ENCODE data around the gene TARS2.

TARS2 gene

DNA sequence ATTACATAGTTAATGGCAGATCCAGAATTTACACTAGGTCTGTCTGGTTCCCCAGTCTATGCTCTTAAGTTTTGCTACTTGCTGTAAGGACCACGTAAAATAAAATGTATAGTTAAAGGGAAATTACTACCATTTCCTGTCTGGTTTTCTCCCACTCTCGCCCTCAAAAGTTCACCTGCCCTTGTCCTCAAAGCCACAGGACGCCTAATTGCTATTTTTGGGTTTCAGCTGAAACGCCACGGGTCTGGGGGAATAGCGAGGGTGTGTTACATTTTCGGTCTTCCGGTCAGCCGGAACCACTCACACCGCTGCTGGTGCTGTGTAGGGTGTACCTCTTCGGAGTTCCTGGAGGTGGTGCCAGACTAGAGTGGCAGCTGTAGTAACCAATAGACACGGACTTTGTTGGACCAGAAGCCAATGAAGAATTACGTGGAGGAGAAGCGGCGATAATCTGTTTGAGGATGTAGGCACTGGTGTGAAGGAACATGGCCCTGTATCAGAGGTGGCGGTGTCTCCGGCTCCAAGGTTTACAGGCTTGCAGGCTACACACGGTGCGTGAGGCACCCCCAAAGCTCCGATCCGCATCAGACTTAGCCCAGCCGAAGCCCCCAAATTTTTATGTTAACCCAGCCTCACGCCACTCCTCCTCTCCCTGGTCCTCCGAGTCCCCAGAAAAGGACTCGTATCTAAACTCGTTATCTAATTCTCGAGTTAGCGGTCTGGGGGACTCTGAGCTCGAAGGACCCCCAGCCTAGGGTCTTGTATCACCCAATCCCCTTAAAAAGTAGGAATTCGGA is at the start of gene TARS2:
TARS2 (plus strand) TSS at position 454 of the 797 bp plus-strand sequence; CDS start at position 486, 32 bp downstream.
- DNase-seq = peak; percentile 96

DNA sequence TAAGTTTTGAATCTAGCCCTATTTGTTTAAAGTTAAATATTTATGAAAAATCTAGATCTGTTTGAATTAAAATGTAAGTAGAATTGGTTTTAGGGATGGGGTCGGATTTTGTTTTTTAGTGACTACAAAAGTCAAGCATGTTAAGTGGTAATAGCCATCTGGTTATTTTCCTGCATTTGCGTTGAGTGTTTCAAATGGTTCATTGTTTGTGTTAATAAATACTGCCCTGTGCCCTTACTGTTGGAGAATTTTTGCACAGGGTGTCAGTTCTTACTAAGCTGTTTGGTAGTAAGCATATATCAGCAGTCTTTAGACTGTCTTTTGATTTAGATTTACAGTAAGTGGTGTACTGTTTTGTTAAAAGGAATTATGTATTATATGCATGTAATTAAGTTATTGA is 46.1 kb upstream of the TARS2 start:
- DNase-seq = no peak

GRCh38 chr1:150444232-150444631 is 43.0 kb upstream of the TARS2 start:
- DNase-seq = no peak

DNA sequence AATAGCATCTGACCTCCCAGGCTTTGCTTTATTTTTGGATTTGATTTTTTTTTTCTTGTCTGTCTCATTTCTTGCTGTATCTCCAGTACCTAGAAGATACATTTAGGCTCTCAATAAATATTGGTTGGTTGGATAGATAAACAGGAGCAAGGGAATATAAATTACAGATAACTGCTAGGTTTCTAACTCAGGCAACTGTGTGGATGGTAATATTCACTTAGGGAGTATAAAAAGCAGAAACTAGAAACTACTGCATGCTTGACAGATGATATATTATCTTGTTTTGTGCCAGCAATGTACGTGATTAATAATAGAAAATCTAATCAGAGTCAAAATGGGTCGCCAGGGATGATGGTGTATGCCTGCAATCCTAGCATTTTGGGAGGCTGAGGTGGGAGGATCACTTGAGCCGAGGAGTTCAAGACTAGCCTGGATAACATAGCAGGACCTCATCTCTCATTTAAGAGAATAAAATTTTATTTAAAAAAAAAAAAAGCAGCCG is 31.0 kb upstream of the TARS2 start:
- no peak for DNase-seq

GRCh38 chr1:150464422-150464826 is 22.8 kb upstream of the TARS2 start:
- peak; percentile 67 for DNase-seq

- no peak for DNase-seq
Observed at GRCh38 chr1:150466964-150467363, 20.3 kb upstream of the TARS2 start.

- no peak for DNase-seq
Observed at GRCh38 chr1:150469291-150469690, 17.9 kb upstream of the TARS2 start.

- no peak for DNase-seq
Observed at GRCh38 chr1:150472601-150473200, 14.5 kb upstream of the TARS2 start.

DNA sequence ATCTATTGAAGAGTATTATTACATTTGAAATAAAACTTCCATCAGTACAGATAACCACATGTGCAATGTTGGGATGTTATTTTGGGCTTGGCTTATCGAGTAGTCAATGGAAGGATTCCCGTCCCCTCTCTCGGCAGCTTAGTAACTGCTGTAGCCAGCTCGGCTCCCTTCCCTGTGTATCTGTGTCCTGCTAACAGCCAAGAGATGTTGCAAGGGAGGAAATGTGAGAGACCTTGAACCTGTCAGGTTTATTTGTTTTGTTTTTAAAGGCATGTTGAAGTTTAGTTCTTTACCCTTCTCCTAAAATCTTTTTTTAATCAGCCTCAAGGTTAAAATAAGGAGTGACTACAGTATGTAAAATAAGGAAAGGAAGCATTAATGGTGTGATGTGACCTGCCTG is 13.6 kb upstream of the TARS2 start:
- DNase-seq = no peak

DNA sequence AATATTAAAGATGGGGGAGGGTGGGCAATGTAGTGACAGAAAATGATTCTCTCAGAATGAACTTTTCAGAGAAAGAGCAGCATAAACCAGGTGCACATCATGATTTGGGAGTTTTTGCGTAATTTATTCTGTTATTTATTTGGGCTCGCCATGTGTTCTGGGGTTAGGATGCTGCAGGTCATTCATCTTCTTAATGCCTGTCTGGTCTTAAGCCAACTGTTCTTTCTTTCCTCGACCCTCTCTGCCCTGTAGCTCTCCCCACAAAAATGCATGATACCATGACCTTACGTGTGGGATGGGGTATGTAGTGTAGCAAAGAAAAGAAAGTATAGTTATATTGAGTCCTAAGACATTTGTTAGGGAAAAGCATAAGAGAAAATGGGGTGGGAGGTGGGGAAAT is 12.3 kb upstream of the TARS2 start:
- DNase-seq = no peak

GRCh38 chr1:150476754-150477153 is 10.5 kb upstream of the TARS2 start:
- DNase-seq = no peak

- DNase-seq = no peak
Observed at GRCh38 chr1:150477320-150477719, 9.9 kb upstream of the TARS2 start.

- DNase-seq = peak; percentile 40
Observed at GRCh38 chr1:150477733-150478132, 9.5 kb upstream of the TARS2 start.

DNA sequence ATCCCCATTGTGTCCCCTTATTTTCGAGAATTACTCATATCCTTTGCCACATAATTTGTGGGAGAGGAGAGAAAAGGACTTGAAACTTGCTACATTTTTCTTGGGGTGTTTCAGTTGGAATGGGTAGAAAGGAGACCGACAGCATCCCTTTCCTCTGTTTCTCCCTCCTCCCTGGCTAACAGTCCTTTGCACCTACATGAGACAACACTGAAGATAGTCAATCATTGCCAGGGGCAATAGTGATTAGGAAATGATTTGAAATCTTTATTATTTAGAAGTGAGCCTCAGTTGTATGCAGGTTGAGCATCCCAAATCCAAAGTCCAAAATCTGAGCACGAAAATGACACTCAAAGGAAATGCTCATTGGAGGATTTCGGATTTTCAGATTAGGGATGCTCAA is 7.8 kb upstream of the TARS2 start:
- no peak for DNase-seq

DNA sequence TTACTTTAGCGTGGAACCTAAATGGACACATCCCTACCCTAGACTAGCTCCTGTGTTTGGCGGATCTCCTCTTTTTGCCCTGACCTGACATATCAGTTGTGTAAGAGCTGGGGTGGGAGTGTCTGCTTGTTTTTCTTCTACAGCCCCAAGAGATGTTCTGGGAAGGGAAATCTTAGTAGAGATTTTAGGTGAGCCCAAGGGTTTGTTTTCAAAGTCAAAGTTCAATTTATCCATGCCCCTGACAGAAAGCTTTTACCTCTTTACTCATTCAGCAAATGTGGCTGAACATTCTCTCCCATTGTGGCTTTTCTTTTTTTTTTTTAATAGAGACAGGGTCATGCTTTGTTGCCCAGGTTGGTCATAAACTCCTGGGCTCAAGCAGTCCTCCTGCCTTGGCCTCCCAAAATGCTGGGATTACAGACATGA is 7.3 kb upstream of the TARS2 start:
- no peak for DNase-seq

- no peak for DNase-seq
Observed at GRCh38 chr1:150484431-150484830, 2.8 kb upstream of the TARS2 start.

GRCh38 chr1:150484861-150485260 is 2.4 kb upstream of the TARS2 start:
- DNase-seq = no peak

GRCh38 chr1:150487763-150488115 is 520 bp downstream of the TARS2 start:
- DNase-seq = peak; percentile 19

DNA sequence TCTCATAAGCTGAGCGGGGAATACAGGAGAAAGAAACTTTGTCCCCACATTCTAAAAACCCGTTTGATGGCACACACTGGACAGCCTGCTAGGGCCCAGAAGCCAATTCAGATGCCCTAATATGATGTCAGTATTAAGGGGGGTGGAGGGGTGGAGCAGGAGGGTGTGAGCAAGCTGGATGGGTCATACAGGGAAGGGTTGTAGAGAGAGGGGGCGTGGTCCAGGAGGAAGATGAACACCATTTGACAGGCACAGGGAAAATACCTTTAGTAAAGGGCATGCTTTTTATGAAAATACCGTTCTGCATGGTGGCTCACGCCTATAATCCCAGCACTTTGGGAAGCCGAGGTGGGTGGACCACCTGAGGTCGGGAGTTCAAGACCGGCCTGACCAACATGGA is 6.0 kb downstream of the TARS2 start:
- DNase-seq = no peak

DNA sequence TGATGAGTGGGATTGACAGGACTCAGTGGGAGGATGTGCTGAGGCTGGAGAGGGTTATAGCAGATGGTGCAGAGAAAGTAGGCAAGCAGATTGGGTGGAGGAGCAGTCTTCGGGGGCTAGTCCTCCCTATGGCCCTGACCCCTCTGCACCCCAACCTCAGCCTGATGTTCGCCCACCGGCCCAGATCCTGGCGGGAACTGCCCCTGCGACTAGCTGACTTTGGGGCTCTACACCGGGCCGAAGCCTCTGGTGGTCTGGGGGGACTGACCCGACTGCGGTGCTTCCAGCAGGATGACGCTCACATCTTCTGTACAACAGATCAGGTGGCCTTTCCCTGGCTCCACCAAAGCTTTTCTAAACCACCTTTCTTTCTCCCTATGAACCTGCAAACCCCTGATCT is 11.1 kb downstream of the TARS2 start:
- DNase-seq = no peak

DNA sequence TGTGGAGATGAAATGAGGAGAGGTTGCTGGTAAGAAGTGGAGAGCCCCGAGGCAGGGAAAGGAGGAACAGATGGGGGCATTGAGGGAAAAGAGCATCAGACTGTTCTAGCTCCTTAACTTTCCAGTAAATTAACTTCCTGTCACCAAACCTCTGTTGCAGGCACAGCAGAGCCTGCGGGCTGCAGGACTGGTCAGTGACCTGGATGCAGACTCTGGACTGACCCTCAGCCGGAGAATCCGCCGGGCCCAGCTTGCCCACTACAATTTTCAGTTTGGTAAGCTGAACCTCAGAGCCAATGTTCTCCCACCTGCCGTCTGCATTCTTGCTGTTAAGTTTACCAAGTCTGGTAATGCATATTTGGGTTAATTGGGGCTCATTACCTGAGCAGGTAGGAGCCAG is 18.2 kb downstream of the TARS2 start:
- DNase-seq = no peak

DNA sequence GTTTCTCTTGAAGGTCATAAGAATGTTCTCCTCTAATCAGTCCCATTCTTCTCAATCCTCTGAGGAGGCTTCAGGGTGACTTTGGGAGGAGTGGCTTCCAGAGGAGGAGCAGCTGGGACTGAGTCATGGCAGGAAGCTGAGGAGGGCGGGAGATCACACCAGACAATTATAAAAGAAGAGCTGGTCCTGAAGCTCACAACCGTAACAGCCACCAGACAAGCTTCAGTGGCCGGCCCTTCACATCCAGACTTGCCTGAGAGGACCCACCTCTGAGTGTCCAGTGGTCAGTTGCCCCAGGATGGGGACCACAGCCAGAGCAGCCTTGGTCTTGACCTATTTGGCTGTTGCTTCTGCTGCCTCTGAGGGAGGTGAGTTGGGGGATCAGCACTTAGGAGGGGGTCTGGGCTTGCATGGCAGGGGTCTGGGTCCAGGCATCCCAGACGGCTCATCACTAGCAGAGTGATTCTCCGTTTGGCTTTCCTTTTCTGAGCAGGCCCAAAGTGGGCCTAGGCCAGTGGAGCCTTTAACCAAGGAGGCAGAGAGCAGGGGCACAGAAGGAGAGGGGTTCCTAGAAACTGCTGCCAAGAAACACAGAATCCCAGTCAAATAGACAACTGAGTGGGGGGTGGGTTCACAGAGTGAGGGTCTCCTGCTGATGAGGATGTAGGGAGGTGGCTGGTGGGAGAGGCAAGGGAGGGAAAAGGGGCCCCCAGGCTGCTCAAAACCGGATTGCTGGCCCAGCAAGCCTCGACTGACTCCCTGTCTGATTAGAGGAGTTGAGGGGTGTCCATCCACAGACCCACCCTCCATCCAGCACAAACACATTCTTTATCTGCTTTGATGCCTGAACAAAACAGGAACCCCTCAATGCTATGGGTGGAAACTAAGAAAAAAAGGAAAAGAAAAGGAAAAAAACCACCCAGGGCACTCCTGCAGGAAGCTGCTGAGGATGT is 21.0 kb downstream of the TARS2 start, which contains the start of gene ECM1:
ECM1 (plus strand) TSS at position 198 of the 953 bp plus-strand sequence; CDS start at position 299, 101 bp downstream.
- DNase-seq = peak; percentile 30

DNA sequence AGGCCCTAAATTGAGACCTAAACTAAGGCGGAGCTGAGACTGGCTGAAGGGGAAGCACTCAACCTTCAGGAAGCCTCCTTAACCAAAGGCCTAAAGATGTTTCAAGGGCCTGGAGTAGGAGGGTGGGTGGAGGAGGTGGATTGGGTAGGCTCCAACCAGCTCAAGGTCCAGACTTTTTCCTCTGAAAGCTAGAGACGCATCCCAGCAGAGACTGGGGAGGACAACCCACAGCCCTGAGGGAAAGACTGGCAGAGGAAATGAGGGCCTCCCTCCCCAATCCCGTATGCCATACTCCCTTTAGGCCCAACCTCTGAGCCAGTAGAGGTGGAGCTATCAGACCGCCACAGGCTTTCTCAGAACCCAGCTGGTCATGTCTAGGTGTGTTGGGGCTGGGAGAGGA is 21.8 kb downstream of the TARS2 start:
- DNase-seq = no peak
